Medulla oblongata (tissue), 1 donor: ENCODE measurements around the gene PRSS12.
"Not testable (repeated sequence)": the region's sequence is repeated elsewhere in the genome, so short reads cannot be mapped to it uniquely, and the experiment has no call there.

Experiments
- DNase-seq: peaks from one replicate; pipeline ENCODE4 v3.0.0-alpha.2; 2015; ENCODE audit errors: extremely low spot score

The PRSS12 gene

DNA sequence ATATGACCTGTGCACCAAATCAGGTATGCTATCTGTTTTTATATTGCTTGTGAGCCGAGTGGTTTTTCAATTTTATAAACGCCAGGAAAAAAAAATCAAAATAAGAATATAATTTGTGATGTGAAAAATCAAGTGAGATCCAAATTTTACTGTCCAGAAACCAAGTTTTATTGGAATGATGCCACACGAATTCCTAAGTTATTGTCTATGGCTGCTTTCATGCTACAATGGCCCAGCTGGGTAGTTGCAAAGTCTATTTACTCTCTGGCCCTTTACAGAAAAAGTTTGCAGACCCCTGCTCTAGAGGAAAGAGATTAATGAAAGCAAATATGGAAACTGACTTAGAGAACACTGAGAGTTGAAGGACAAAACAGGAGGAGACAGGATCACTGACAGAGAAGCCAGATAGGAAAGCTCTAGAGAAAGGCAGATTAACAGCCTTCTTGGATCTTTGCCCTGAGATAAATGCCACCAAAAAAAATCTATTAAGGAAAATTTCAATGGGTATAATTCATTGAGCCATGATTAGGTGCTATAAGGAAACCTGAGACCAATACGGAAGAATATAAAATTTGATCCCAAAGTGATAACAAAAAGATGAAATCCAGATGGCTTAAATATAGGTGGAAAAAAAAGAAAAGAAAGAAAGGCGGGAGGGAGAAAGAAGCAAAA lies 29.8 kb downstream of the PRSS12 start:
- DNase-seq: no peak

DNA sequence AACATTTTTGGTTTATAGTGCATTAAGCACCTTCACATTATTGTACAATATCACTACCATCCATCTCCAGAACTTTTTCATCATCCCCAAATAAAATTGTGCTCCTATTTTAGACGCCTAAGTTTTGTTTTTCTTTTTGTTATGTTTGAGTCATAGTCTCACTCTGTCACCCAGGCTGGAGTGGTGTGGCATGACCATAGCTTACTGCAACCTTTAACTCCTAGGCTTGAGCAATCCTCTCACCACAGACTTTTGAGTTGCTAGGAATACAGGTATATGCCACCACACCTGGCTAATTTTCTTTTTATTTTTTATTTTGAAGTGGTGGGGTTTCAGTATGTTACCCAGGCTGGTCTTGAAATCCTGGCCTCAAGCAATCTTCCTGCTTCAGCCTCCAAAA lies 33.9 kb downstream of the PRSS12 start:
- no peak for DNase-seq

DNA sequence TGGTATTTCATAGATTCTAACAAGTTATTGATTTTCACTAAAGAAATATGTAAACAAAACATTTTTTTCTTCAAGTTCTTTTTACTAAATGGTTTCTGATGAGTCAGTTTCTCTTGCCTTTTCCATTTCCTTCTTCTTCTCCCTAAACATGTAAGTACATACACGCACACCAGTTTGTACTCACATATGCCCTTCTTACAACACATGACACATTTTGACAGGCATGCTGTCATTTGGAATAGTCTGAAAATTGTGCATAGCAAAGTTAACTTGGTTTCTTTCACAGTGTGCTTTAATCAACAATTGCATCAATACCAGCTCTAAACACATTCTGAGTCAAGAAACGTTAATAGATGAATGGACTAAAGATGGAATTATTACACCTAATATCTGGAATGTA lies 35.1 kb downstream of the PRSS12 start:
- no peak for DNase-seq

DNA sequence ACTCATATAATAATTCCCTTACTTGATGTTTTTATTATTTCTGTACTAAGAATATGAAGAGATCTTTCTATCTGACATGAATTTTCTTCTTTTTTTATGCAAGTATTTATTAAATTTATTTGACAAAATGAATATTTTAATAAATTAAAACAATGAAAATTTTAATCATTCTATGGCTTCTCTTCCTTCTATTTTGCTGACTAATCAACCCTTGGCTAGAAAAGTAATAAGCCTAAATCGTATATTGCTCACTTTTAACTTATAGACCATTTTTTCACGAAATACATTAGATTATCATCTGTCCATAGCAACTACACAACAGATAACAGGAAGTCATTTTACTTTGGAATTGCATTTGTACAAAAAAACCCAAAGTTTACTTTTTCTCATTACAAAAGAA lies 38.6 kb downstream of the PRSS12 start:
- DNase-seq: no peak

DNA sequence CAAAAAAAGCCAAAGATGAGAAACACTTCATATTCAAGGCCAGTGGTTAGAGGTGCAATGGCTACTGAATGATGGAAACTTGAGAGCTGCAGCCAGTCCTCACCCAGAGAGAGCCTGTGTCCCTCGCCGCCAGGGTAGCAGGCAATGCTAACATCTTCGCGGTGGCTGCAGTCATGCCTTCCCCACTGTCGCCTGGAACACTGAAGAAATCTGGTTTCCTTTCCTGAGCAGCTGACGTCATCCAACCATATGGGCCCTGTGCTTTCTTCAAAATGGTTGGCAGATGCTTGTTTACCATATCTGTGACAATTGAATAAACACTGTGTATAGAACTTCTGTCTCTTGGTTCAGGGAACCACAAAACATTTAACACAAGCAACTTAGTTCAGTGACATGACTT lies 39.7 kb downstream of the PRSS12 start:
- DNase-seq: no peak

DNA sequence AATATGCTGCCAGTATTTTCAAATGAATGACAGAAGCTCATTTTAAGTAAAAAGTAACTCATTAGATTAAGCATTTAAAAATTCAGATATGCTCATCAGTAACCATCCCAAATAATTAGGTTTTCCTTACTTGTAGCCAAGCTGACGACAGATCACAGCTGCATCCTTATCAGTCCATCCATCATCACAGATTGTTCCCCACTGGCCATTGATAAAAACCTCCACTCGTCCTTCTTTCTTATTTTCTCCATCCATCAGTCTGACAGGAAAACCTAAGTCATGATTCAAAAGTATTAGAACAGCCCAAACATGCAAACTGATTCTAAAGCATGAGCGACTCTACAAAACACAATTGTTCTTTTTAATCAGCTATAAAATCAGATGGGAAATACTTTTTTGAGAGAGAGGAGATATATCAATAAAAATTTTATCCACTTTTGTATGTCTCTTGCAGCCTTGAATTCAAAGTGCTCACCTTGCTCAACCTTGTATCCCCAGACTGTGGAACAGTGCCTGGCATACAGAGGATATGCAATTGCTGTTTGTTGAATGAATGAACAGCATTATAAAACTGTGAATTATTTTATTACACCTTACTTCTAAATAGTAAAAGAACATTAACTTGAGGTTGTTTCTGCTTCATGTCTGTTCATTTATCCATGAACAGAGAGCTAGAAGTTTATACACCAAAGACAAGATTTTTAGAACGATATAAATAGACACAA lies 44.3 kb downstream of the PRSS12 start:
- no peak for DNase-seq

DNA sequence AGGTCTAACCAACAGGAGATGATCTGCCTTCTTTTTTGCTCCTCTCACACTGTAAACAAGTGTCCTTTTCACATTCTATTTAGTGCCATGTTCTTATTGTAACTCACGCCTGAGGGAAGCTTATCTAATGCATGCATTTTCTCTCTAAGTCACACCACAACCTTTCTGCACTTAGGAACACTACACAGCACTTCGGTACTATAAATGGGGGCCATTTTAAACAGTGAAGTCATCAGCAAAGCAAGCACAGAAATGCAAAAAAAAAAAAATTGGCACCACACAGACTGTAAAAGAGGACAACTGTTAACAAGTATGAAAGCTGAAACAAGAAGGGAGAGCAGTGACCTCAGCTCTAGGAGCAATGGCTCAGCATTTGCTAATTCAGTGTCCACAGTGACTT lies 45.2 kb downstream of the PRSS12 start:
- DNase-seq: no peak

DNA sequence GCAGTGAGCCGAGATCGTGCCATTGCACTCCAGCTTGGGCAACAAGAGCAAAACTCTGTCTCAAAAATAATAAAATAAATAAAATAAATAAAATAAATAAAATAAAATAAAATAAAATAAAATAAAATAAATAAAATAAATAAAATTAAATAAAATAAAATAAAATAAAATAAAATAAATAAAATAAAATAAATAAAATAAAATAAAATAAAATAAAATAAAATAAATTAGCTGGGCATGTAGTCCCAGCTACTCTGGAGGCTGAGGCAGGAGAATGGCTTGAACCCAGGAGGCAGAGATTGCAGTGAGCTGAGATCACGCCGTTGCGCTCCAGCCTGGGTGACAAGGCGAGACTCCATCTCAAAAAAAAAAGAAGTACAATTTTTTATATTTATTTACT lies 53.2 kb downstream of the PRSS12 start:
- not testable (repeated sequence) for DNase-seq

DNA sequence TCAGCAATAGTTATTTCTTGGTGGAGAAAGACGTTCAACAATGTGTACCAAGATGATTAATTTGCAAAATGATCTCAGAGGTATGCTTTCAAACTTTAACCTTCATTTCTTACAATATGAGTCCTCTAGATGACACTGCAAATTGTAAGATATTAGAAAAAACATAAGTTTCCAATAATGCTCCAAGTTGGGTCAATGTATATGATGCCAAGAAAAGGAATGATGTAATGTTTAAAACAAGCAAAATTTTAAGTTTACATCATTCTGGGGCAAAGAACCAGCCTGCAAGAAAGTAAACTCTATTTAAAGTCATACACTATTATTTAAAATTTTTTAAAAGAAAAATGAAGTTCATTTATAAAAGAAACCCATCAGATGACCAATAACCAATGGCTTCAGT lies 56.1 kb downstream of the PRSS12 start:
- DNase-seq: no peak

DNA sequence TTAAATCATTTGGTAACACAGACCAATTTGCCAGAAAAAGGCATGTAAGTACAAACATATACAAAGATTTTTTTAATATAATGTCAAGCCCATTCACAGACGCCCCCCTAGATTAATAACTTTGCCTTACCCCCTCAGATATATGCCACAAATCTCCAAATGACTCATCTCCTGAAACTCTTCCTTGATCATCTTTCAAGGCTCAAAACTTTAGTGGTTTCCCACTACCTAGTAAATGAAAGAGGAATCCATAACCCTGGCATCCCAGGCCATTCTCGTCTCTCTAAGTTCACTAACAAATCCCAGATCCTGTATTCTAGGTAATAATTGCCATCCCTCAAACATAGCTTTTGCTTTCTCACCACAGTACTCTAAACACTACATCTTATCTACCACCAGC lies 61.9 kb downstream of the PRSS12 start:
- no peak for DNase-seq

DNA sequence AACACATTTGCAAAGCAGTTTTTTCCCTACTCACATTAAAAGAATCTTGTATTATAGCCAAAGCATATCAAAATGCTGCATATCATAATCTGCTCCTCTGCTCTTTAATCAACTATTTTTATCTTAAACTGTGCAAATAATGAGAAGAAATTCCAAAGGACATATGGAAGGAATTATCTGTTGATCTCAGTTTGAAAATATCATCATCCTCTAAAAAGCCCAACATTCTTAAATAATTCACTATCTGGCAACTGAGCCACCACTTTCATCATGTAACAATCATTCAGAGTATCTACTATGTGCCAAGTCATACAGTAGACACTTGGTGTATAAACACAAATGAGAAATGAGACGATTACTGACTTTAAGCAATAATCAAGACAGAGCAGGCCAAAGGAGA lies 63.0 kb downstream of the PRSS12 start:
- no peak for DNase-seq

DNA sequence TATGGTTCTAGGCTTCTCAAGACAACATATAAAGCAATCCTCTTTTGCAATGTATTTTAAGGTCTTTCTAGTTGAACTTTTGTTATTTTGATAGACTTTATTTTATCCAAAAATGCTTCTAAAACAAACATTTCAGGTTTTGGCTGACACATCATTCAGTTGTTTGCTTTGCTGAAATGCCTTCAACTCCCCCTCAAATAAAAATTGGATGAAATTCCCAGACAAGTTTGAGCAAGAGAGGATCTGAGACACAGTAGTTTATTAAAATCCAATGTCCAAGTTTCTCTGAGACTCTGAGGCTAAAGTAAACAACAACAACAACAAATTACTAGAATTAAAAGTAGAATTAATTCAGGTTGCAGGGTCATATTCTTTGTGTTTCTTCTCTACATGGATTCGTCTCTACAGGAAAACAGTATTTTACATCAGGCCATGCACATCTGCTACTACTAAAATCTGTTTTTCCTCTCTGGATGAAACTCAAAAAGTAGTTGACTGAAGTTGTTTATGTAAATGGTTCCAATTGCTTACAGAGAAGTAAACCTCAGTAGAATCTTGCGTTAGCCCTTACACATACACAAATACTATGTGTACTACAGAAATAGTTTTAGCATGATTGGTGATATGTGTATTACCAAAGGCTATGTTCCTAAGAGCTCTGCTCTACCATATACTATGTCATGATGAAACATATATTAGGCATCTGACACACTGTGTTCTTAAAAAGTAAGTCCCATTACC lies 64.9 kb downstream of the PRSS12 start:
- DNase-seq: no peak

DNA sequence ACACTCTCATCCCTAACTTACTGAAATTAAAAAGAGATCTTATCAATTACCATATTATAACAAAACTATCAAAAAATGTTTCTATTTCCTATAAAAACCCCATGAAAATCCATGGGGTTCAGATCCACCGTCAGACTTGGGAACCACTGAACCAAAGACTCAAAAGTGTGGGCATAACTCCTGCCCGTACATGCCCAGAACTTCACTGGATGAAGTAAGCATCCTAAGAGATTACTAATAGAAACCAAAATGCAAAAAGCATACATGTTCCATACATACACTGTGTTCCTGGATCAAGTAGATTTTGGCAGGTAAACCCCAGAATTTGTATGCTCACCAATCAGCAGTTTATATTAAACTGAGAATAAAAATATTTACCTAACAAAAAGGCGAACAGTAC lies 66.1 kb downstream of the PRSS12 start:
- DNase-seq: no peak

DNA sequence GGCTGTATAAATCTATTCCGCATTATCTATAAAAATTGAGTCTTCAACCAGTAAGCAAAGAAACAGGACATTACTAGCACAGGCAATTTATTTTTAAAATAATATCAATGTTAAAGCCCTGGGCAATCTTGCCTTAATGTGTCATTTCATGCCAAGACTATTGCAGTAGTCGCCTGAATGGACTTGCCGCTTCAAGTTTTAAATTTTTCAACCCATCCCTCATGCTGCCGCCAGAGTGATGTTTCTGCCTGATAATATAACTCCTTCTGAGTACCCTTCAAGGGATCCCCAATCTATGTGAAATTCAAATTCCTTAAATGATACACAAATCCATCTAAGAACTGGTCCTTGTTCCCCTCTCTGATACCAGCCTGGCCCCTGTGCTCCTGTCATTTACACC lies 66.9 kb downstream of the PRSS12 start:
- DNase-seq: no peak

DNA sequence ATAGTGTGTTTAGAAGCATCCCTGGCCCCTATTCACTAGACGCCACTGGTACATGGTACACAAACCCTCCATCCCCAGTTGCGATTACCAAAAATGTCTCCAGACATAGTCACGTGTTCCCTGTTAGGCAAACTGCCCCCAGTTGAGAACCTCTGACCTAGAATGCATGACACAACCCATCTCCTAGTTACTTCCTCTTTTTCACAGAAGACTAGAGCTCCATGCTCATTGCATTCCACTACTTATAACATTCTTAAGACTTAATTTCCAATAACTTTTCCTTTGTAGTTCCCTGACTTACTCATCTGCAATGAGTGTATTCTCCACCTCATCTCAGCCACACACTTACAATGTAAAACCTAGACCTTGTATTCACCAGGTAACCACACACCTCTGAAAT lies 68.6 kb downstream of the PRSS12 start:
- DNase-seq: no peak

DNA sequence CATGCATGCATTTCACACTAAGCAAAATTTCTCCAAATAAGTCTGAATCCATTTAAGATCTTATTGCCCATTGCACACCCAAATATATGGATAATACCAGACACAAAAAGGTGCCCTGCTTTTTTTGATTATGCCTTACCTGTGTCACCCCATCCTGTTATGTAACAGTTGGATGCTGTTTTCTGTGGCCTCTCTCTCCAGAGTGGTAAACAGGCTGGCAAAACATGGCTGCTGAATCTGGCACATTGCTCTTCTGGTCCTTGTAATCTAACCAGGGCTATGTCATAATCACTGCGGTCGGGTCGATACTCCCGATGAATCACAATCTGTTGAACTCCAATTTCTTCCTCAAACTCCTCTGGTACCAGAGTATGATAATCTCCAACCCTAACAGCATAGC lies 70.1 kb downstream of the PRSS12 start:
- no peak for DNase-seq

DNA sequence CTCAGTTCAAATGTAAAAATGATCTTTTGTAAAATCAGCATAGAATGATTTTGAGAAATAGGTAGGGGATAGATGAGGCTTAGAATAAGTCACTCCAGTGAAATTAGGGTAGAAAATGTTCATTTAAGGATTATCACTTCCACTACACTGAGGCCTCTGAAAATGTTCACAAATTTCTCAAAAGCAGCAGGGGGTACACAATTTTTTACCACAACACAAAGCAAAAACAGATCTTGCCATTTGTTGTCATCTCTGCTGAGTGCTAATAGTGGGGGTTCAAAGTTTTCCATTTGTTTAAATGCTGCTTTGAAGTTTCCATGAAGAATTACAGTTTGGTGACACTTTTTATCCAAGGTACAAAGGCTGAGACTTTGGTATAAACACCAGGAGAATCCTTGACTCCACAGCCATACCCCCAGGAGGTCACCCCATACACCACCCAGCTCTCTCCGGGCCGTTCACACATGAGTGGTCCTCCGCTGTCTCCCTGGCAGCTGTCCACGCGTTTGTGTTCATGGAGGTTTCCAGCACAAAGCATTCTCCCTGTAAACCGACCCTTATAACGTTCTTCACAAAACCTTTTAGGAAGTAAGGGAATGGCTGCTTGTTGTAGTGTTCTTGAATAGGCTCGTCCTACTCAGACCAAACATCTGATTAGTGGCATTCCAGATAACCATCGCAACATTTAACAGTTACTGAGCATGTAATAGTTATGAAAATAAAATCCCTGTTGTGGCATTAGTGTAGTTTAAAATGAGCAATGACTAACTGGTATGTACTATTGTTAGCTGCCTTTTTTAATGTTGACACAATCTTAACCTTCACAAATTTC lies 71.0 kb downstream of the PRSS12 start:
- no peak for DNase-seq

DNA sequence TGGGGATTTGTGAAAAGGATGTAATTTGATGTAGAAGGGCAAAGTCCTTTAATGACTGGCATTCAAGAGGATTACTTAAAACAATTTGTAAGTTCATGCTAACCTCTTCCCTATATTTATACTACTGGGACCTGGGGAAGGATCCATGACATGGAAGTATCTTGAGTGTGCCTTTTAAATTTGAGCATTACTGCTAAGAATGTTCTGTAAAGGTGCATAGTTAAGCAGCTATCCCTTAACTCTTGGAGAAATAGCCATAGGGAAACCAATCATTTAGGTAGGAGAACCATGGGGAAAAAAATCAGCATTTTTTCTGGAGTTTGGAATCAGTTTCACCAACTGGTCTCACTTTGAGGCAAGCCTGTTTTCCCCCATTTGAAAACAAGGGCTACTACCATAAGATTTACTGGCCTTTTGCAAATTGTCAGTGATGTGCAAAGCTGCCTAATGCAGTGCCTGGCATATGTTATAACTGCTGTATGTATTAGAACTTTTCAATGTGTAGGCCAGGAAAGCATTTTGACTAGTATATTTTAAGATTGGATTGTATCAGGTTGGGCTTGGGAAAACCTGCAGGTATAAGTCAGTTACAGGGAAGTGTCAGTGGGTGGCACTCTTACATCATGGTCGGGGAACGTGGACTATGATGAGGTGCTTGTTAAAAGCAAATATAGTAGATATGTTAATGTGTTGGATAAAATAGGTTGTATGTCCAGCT lies 72.1 kb downstream of the PRSS12 start:
- DNase-seq: peak; percentile 66

DNA sequence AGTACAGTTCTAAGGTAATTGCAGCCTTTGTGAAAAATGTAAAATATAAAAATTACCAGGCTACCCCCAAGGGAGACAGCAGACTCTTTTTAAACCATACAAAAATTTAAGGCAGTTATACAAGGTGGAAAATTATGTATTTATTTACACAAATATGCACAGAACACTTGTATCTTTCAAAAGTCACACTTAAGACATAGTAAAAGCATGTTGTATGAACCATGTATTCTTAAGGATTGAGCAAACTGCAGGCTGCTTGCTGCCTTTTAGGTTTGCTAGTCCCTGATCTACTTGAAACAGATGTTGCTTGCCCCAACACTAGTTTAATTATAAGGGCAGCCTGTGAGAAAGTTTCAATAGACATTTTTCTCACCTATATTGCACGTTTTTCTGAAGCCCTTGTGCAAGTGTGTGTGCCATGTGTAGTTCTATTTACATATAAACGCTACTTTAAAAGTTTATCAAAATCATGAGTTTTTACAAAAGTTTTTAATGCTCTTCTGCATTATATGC lies 72.8 kb downstream of the PRSS12 start:
- no peak for DNase-seq

DNA sequence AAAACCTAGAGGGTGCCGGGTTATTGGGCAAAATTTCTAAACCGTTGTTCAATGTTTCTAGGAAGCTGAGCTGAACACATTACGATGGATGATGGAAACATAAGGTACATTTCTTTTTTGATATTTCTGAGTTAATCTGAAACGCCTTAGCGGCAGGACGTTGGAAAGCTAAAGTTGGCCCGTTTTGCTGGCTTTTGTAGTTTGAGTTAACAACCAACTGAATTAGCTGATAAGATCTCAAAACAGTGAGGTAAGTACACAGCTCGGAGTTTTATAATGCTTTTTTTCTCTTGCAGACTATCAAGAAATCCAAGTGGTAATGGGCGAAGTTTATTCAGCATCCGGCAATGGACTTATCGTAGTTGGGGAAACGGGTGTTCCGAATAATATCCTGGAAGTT lies 73.5 kb downstream of the PRSS12 start:
- DNase-seq: peak; percentile 10
